NOMO-1 (cell line): ENCODE results near the gene SLC44A4.

Experiments used
- DNase-seq, 2 experiments: peaks; one replicate each; lab custom pipeline; 2025; ENCODE audit not compliant: unreplicated experiment in 2 of 2; lab: John Stamatoyannopoulos, UW

Gene SLC44A4

DNA sequence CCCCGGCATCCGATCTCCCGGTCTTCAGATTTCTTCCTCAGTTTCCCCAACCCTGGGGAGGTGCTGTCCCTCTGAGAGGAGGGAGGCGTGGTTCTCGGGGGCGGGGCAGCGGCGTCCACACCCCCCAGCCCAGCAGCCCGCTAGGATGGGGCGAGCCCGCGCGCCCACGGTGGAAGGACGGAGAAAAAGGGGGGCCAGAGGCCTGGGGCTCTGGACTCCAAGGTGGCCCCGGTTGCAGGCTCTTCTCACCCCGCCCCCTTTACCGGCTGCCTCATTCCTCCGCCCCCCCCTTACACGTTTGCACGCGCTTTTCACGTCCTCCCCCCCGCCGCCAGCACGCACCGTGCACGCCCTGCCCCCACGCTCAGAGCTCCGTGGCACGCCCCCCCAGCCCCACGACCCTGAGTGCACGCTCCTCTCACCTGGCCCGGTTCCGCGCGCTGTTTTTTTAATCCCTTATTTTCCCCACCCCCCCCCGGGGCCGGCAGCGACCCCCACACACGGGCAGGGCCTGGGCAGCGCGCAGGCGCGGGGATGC is 22.7 kb upstream of the SLC44A4 start:
- peak; percentile 39 to 44 for DNase-seq

DNA sequence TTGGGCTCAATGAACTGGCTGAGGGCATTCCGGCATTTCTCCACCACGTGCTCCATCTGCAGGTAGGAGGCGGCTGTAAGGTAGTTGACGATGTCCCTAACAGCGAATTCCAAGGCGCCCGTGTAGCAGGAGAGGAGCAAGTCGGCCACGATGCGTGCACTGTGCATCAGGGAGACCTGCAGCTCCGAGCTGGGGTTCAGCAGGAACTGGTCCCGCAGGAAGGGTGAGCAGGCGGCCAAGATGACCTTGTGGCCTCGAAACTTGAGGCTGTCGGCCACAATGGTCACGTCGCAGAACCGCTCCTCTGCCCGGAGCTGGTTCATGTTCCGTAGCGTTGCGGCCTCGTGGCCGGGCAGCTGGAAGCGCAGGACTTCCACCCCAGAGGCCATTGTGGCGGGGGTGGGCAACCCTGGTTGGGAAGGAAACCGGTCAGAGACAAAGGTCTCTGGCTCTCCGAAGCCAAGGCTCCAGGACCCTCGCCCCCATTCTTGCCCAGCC is 22.2 kb upstream of the SLC44A4 start:
- no peak for DNase-seq

DNA sequence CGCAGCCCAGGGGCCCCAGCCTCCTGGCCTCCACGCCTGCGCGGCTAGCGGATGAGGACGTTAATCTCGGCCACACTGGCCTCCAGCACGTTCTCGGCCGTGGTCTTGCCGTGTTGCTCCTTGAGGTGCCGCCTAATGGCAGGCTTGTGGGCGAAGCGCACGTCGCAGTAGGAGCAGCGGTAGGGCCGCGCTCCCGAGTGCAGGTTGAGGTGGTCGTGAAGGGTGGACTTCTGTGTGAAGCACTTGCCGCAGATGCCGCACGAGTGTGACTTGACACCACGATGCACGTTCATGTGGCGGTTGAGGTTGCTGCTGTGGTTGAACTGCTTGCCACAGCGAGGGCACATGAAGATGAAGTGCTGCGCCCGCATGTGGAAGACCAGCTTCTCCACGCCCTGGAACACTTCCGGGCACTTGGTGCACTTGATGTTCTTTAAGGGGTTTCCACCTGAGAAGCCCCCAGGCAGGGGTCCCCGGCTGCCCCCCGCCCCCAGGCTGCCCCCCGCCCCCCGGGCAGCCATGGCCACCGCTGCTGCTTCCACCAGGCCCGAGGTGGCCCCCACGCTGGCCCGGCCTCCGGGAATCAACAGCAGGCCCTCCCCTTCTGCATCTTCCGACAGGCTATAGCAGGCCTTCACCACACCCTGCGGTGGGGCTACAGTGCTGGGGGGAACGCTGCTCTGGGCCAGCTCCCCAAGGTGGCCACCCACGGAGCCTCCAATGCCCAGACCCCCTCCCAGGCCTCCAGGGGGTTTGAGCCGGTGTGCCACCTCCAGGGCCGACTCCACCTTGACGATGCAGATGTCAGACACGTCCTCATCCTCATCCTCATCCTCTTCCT is 21.3 kb upstream of the SLC44A4 start:
- no peak for DNase-seq

DNA sequence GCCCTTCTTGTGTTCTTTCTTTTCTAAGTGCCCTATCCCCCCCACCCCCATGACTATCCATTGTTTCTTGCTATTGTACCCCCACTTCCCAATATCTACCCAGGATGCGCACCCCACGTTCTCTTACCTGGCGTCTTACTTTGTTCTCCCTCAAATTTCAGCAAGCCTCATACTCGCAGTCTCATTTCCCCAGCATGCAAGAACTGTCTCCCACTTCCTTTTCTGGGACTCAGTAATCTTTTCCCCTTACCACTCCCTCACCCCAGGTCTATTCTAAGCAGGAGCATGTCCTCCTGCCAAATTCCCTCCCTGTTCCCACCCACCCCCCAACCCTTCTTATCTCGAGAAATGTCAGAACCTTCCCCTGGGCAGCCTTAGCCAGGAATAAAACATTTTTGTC is 20.4 kb upstream of the SLC44A4 start:
- no peak for DNase-seq

DNA sequence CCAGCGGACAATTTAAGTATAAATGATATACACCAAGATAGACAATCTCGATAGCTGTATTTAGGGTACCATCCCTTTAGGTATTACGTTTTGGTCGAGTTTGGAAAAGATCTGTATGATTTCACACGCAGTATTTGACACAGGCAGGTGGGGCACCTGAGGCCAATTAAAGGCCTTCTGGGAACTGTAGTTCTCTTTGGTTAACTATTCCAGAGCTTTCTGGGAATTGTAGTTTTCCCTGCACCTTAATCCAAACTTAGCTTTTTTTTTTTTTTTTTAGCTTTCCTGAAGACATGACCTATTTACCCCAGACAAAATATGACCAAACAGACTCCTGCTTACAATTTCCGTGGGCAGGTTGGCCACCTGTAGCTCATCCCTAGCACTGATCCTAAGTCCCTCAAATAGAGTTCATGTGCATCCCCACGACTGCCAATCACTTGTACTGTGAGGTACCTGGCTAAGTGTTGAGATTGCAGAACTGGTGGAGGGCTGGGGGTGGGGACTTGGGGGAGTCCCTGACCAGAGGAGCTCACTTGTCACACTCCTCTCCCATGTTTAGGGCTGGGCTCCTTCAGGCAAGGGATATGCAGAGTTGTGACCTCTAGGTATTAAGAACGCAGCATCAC is 19.7 kb upstream of the SLC44A4 start:
- peak; percentile 35 to 49 for DNase-seq

DNA sequence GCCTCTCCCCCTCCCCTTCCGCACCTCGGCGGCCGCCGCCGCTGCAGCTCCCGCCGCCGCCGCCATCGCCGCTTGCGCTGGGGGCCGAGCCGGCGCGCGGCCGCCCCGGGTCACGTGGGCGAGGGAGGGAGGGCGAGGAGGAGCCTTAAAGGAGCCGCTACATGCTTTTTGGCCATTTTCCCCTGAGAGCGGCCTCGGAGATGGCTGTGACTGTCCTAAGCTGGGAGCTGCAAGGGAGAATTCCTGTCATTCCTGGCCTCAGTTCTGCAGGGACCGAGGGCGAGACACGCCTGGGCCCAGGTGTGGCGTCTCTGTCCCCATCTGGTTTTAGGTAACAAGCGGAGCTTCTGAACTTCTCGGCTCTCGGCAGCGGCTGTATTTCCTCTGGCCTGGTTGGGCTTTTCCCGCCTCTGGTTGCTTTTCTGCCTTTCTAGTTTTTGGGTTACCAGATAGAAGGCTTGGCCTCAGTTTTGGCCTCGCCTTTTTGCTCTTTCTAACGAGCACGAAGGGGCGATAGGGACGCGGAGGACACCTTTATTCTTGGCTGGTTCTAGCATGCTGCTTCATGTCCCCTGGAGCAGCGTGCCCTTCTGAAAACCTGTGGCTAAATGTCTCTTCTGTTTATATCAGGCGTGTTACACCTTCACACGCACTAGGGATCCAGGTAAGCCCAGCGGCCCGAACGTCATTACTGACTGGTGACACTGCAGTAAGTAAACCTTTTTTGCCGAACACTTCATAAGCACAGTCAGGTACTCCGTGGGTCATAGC is 19.0 kb upstream of the SLC44A4 start, which contains the start of gene EHMT2:
TSS of gene EHMT2 (minus strand) at position 87 of the 771 bp plus-strand sequence. CDS start at position 66, 21 bp downstream.
- peak; percentile 82 to 92 for DNase-seq

DNA sequence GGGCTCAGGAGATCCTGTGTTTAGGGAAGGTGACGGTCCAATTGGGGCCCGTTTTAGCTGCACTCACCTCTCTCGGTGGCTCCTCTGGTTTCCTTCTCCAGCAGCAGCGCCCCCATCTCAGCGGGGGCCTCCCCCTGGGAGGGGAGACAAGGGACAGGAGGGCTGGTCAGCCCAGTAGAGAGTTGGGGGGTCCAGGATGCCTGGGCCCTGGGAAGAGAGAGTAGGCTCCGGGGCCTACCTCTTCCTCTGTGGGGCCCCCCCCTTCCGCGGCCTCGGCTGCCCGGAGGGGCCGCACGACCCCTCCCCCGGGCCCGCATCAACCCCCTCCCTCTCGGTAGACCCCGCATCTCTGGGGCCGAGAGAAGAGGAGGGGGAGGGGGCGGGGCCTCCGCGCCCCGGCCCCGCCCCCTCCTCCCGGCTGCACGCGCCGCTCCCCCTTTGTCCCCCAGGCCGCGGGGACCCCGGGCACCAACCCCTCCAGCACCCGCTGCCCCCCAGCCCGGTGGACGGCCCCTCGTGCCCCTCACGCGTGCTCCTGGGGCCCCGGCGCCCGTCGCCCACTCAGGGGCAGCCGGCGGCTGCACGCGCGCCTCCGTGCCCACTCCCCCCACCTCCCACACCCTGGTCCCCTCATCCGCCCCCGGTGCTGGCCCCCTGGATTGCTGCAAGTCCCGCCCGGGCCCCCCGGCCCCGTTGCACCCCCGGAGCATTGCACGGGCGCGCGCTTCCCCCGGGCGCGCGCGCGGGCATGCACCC is 18.2 kb upstream of the SLC44A4 start:
- DNase-seq = no peak

DNA sequence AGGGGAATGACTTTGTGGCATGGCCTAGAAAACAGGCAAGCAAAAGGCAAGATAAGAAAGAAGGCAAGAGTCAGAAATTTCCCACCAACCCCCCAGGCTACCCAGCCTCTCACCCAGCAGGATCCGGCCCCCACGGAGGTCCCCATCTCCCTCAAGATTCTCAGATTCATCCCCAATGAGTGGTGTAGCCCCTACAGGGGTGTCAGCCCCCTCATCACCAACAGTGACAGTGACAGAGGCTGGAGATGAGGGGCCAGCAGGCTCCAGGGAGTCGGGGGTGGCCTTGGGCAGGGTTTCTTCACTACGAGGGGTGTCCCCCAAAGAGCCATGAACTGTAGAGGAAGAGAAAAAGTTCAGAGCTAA is 17.7 kb upstream of the SLC44A4 start:
- no peak for DNase-seq

DNA sequence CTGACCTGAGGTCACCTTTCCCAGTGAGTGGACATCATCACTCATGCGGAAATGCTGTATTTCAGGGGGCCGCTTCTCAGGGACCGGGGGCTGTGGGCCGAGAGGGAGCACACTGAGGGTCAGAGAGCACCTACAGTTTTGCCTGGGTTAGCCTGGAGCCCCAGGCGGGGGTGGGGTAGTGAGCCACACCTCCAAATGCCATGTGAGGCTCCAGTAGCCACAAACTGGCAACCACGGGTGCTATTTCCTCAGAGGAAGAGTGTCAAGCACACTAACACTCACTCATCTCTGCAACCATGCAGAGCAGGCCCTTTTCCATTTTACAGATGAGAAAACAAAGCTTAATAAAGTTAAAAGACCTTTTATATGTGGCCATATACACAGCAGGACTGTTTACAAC is 14.0 kb upstream of the SLC44A4 start:
- DNase-seq = no peak

DNA sequence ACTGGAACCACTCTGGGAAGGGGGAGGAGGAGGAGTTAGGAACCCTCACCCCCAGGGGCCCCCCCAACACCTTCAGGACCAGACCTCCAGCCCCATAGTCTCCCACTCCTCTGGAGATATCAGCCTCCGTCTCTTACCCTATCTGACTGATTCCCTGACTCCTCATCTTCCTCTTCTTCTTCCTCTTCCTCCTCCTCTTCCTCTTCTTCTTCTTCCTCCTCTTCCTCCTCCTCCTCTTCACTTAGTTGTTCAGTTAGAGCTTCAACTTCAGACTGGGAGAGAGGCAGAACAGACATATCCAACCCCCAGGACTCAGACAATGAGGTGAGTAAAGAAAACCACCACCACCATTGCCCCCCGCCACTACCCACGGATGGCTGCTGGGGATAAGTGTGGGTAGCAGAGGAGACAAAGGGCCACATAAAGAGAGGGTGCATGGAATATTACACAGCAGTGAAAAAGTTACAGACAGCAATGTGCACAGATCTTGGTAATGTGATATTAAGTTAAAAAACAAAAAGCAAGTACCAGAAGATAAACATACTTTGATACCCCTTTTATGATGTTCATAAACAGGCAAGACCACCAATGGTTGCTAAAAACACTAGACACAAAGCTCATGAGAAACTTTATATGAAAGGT is 10.7 kb upstream of the SLC44A4 start:
- no peak for DNase-seq

DNA sequence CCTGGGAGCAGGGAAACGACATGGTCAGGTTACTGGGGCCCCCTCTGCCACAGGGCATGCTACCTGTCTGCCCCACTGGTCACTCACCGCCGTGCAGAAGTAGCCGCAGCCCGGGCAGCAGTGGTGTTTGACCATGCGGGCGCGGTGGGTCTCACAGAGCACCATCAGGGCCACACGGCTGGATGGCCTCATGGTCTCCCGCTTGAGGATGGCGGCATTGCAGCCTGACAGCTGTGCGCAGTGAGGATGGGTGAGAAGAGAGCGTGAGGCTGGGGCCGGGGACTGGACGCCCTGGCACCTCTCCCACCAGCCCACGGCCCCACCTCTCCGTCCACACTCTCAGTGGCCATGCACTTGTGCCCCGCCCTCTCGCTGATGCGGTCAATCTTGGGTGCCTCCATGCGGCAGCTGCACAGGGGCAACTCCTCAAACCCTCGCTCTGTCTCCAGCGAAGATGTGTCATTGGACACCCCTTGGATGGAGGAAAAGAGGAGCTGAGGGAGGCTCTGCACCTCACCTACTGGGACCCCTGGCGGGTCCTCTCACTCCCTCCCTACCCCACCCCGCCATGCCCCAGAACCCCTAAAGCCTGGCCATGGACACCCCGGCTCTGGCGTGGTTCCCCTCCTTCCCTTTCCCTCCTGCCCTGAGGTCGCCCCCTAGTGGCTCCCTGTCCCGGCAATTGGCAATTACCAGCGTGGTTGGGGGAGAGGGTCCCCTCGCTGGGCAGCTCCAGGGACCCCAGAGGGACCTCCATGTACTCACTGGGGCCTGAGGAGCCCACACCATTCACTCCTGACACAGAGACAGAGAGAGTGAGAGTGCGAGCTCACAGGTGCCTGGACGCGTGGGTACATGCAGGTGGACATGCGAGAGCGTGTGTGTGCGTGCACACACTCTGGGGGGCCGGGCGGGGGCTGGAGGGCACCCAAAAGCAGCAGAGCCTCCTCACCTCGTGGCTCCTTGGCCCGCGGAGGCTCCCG is 9.8 kb upstream of the SLC44A4 start:
- no peak for DNase-seq

DNA sequence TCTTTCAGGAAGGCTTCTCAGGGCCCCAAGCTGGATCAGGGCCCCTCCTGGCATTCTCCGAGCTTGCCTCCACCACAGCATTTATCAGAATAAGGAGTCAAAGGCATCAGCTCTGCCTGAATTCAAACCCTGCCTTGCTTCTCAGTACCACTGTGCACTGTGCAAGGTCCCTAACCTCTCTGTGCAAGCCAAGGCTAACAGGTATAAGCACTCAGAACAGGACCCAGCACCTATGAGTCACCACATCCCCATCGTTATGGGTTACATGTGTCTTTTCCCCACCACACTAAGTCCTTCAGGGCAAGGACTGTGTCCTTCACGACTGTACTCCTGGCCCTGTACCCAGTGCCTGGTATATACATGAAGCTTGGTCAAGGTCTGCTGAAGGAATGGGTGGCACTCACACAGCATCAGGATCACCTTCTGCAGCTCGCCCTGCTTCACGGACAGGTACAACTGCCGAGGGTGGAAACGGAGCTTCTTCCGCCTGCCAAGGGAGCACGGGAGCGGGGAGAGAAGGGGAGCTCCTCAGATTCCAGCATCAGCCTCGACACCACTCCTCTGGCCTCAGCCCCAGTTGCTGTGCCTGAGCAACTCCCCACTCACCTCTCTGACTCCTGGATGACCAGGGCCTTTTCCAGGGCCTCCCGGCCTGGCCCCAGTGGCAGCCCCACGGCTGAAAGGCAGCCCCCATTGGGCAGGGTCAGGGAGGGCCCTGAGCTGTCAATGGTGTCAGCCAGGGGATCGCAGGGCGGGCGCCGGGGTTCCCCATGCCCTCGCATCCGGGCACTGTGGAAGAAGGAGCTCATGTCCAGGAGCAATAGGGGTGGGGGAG is 8.6 kb upstream of the SLC44A4 start:
- DNase-seq = no peak

DNA sequence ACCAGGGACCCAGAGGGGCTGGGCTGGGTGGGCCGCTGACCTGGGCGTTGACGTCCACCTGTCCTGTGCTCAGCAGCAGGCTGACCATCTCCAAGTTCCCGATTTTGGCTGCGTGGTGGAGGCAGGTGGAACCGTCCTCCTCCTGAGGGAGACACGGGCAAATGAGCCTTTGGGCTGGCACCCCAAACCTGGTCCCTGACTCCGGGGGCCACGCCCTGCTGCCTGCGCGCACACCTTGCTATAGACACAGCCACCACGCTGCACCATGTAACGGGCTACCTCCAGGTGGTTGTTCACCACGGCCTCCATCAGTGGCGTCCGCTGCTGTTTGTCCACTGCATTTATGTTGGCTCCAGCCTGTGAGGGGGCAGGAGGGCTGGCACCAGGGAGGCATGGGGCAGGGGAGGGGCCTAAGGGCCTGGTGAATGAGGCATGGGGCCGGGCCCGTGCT is 7.8 kb upstream of the SLC44A4 start:
- DNase-seq = no peak

DNA sequence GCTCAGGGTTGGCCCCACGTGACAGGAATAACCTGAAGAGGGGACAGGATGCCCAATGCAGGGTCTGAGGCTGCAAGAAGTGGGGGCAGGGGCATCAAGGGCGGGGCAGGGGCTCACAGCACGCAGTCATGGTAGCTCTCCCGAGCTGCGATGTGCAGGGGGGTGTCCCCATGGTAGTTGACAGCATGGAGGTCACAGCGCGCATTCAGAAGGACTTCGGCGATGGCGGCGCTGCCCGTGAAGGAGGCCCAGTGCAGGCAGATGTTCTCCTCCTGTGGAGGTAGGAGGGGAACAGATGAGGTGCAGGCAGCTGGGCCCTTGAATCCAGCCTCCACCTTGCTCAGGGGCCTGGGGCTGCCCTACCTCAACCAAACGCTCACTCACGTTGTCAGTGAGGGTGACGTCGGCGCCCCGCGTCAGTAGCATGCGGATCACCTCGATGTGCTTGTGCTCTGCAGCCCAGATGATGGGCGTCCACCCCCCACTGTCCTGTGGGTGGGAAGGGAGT is 5.8 kb upstream of the SLC44A4 start:
- DNase-seq = no peak

DNA sequence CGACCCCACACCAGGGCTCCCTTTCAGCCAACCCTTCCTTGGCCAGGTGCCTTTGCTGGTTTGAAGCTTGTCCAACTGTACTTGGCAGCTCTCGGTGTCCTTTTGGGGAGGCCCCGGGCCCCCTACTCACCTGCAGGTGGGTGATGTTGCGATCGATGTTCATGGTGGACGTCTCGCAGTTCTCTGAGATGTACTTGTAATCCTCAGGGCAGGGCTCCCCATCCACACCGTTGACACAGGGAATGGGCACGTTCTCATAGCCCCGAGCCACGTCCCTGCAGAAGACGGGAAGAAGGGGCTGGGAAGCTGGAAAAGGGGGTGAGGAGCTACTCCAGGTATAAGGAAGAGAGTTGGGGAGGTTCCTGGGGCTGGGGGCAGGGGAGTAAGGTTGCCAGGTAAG is 4.9 kb upstream of the SLC44A4 start:
- DNase-seq = no peak

DNA sequence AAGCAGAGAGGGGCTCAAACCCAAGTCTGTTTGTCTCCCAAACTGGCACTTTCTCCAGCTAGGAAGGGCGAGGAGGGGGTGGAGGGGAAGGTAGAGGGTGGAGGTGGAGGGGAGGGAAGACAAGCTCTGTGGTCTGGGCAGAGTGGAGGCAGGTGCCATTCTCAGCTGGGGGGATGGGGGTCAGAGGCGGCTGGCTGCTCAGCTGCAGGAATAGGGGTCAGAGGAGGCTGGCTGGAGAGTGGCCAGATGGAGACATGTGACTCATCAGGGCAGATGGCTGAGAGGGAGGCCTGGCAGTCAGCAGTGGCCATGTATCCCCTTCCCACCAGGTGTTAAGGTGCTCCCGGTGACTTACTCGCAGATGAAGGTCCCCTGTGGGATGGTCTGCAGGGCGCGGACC is 3.5 kb upstream of the SLC44A4 start:
- no peak for DNase-seq

DNA sequence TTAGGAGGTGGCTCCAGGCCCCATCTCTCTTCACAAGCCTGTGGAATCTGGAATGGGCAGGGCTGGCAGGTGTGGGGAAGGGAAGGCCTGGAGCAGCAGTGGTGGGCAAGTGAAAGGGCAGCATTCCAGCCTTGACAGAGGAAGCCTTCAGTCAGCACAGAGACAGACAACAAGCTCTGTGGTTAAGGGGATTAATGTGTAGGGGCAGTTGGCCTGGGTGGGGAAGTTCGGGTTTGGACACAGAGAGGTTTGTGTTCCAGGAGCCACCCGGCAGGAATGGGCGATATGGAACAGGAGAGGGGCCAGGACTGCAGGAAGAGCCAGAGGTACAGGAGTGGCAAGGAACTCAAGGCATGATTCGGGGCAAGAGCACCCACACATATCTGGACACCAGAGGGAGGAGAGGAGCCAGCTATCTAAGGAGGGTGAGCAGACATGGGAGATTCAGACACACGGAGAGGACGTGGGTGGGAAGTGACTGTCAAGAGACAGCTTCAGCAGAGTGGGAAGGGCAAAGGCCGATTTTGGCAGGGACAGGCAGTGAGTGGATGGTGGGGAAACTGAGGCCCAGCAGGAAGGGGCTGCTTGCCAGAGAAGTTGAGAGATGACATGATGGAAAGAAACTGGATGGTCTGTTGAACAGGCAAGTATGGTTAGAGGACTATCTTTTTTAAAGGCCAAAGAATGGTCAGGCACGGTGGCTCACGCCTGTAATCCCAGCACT is 2.5 kb upstream of the SLC44A4 start:
- no peak for DNase-seq
